HG03135 (cell line): ENCODE measurements around the gene VPS25.
"Not testable (repeated sequence)": the region's sequence is repeated elsewhere in the genome, so short reads cannot be mapped to it uniquely, and the experiment has no call there.

Experiments used
- ATAC-seq: cut with Tn5 transposase; IDR thresholded peaks from one replicate; pipeline ENCODE4 v1.9.1; 2021; ENCODE audit warnings: mild to moderate bottlenecking, moderate library complexity; ENCODE audit not compliant: unreplicated experiment

Gene VPS25

GRCh38 chr17:42767512-42767911 lies 5.7 kb upstream of the VPS25 start:
- ATAC-seq: no peak

- not testable (repeated sequence) for ATAC-seq
These were observed 5.2 kb upstream of the VPS25 start for GRCh38 chr17:42768006-42768405.

DNA sequence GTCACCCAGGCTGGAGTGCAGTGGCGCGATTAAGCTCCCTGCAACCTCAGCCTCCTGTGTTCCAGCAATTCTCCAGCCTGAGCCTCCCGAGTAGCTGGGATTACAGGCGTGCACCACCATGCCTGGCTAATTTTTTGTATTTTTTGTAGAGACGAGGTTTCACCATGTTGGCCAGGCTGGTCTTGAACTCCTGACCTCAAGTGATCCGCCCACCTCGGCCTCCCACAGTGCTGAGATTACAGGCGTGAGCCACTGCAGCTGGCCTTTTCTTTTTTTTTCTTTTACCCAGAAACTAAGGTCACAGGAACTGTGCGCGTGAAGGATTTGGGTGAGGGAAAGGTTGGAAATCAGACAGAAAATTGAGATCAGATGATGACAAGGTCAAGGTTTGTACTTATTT lies 3.3 kb upstream of the VPS25 start:
- not testable (repeated sequence) for ATAC-seq

DNA sequence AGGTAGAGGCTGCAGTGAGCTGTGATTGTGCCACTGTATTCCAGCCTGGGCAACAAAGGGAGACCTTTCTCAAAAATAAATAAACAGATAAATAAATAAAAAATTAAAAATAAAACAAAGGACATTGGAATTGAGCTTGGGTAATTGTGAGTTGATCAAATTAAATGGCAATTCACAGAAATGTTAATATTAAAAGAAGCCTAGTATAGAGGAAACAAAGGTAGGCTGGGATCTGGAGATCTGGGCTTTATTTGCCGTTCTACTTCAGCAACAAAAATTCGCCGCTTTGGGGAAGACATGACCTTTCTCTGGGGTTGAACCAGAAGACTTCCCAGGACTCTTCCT lies 332 bp upstream of the VPS25 start:
- peak; percentile 20 for ATAC-seq

DNA sequence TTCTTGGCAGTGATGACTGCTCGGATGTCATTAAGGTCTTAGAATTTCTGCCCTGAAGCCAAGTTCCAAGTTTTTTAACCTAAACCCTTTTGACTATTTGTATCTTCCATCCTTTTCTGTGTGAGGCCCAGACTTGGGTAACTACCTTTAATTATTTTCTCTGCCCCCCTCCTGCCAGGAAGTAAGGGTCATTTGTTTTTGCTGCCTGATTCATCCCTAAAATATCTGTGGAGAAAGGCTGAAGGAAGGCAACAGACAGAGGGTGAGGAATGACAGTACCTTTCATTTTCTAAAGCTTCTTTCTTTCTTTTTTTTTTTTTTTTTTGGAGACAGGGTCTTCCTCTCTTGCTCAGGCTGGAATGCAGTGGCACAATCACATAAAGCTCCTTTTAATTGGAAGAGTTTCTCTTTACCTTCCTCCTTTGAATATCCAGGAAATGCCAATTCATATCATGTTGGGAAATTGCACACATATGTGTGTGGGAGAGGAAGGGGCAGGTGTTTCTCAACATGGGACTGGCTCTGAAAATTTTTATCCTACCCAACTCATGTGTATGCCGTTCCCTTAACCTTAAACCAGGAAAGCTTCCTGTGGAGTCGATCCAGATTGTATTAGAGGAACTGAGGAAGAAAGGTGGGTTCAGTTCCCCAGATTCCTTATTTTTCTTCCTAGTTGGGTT lies 957 bp downstream of the VPS25 start:
- ATAC-seq: no peak

- ATAC-seq: no peak
These were observed 2.4 kb downstream of the VPS25 start for GRCh38 chr17:42775534-42776098.

GRCh38 chr17:42778570-42778969 lies 5.3 kb downstream of the VPS25 start:
- no peak for ATAC-seq

- ATAC-seq: no peak
These were observed 6.2 kb downstream of the VPS25 start for GRCh38 chr17:42779304-42779935.

DNA sequence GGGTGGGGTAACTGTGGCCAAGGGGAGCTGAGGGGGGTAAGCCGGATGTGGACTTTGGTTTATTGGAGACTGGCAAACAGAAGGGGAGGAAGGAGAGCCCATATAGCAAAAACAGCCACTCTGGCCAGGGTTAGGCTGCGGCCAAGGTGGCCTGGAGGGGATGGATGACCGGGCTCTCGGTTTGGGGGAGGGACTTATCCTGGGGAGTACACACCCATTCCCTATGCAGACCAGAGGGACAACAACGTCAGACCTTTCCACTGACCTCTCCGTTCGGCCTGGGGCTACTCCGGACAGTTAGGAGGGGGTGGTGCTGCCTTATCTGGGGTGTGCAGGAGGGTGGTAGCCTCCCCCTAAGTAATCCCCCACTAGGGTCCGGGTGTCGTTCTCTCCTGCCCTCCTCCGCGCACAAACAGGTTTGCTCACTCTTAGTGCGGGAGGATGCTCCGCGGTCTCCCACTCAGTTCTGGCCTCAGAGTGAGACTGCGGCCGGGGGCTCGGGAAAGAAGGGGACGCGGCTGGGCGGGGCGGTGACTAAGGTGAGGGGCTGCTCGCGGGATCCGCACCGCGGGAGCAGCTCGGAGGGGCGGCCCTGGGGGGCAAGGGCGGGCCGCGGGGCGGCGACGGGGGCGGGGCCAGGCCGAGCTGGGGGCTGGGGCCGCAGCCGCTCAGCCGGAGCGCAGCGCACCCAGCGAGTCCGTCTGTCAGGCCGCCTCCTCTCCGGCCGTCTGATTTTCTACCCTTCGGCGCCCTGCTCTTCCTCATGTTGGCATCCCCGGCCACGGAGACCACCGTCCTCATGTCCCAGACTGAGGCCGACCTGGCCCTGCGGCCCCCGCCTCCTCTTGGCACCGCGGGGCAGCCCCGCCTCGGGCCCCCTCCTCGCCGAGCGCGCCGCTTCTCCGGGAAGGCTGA lies 6.9 kb downstream of the VPS25 start, which contains the start of gene WNK4:
Gene WNK4 (plus strand): TSS at position 675 of the 915 bp plus-strand sequence. CDS start 89 bp downstream, at position 764.
- ATAC-seq: no peak

GRCh38 chr17:42780851-42781638 lies 7.8 kb downstream of the VPS25 start:
- ATAC-seq: no peak

GRCh38 chr17:42781639-42782165 lies 8.5 kb downstream of the VPS25 start:
- no peak for ATAC-seq

GRCh38 chr17:42782166-42783061 lies 9.2 kb downstream of the VPS25 start:
- no peak for ATAC-seq

- ATAC-seq: no peak
These were observed 10.0 kb downstream of the VPS25 start for GRCh38 chr17:42783062-42783790.

GRCh38 chr17:42783791-42784138 lies 10.5 kb downstream of the VPS25 start:
- ATAC-seq: no peak

DNA sequence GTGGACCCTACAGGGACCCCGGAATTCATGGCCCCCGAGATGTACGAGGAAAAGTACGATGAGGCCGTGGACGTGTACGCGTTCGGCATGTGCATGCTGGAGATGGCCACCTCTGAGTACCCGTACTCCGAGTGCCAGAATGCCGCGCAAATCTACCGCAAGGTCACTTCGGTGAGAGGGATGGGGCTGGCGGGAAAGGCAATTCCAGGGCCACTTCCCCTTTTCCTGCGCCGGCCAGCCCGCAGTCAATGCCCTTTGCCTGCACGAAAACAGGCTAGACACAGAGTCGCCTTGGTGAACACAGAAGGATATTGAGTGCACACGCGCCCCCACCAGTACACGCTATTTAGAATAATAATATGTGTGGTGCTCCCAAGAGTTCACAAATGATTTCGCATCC lies 11.2 kb downstream of the VPS25 start:
- no peak for ATAC-seq

- ATAC-seq: no peak
These were observed 11.8 kb downstream of the VPS25 start for GRCh38 chr17:42784811-42785592.

DNA sequence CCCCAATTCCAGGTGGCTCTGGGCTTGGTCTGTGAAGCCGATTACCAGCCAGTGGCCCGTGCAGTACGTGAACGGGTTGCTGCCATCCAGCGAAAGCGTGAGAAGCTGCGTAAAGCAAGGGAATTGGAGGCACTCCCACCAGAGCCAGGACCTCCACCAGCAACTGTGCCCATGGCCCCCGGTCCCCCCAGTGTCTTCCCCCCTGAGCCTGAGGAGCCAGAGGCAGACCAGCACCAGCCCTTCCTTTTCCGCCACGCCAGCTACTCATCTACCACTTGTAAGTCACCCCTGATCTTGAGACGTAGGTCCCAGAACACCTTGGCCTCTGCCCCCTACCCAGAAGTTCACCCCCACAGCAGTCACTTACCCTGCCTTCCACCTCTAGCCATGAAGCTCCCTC lies 14.0 kb downstream of the VPS25 start:
- no peak for ATAC-seq

- no peak for ATAC-seq
These were observed 18.7 kb downstream of the VPS25 start for GRCh38 chr17:42791948-42792347.
